BE2C (cell line): ENCODE measurements around the gene WEE1.
"Not testable (repeated sequence)": the region's sequence is repeated elsewhere in the genome, so short reads cannot be mapped to it uniquely, and the experiment has no call there.

ENCODE experiments used
- DNase-seq: peaks from one replicate; pipeline ENCODE4 v3.0.0-alpha.2; 2020
- H3K27me3 ChIP-seq: fragments of 250-450 bp; sonication (Bioruptor Pico); 2 replicates; pipeline ENCODE4 v1.5.1; 2020; ENCODE audit warnings: mild to moderate bottlenecking
- H3K36me3 ChIP-seq: fragments of 250-450 bp; sonication (Bioruptor Pico); 2 replicates; pipeline ENCODE4 v1.5.1; 2020; ENCODE audit warnings: mild to moderate bottlenecking
- H3K4me1 ChIP-seq: fragments of 250-450 bp; sonication (Bioruptor Pico); 2 replicates; pipeline ENCODE4 v1.5.1; 2020
- H3K4me3 ChIP-seq: 2 replicates; pipeline ENCODE4 v1.5.1; 2011; ENCODE audit warnings: low read depth, low read length
- H3K9me3 ChIP-seq: fragments of 250-450 bp; sonication (Bioruptor Pico); 2 replicates; pipeline ENCODE4 v1.5.1; 2020
- CTCF ChIP-seq: IDR thresholded peaks from 2 replicates; pipeline ENCODE4 v1.5.1; 2012; ENCODE audit warnings: mild to moderate bottlenecking, low read depth, low read length

WEE1 gene

GRCh38 chr11:9619971-9620370 lies 46.5 kb downstream of the WEE1 start:
- Histone ChIP-seq H3K36me3 (no peaks in the 10 kb centered on the region), H3K27me3 (no peaks in the 10 kb centered on the region), H3K9me3 (no peaks in the 10 kb centered on the region), H3K4me3 (no peak overlapping the region), H3K4me1 (no peaks in the 10 kb centered on the region)
- no peak for TF ChIP-seq CTCF
- no peak for DNase-seq

GRCh38 chr11:9622353-9622752 lies 48.9 kb downstream of the WEE1 start:
- H3K27me3 ChIP-seq, DNase-seq, H3K36me3 ChIP-seq, H3K4me1 ChIP-seq, H3K9me3 ChIP-seq, H3K4me3 ChIP-seq: not testable (repeated sequence)

- not testable (repeated sequence) for H3K36me3 ChIP-seq, H3K9me3 ChIP-seq, H3K4me1 ChIP-seq, DNase-seq, H3K4me3 ChIP-seq, H3K27me3 ChIP-seq
Measured at GRCh38 chr11:9623053-9623452, 49.6 kb downstream of the WEE1 start.

- DNase-seq = no peak
- Histone ChIP-seq H3K9me3 (no peaks in the 10 kb centered on the region), H3K27me3 (no peaks in the 10 kb centered on the region), H3K4me1 (no peaks in the 10 kb centered on the region), H3K4me3 (no peak overlapping the region), H3K36me3 (no peaks in the 10 kb centered on the region)
- no peak for TF ChIP-seq CTCF
Measured at GRCh38 chr11:9624448-9624847, 51.0 kb downstream of the WEE1 start.

- Histone ChIP-seq H3K36me3 (no peaks in the 10 kb centered on the region), H3K4me3 (no peak overlapping the region), H3K27me3 (no peaks in the 10 kb centered on the region), H3K9me3 (no peaks in the 10 kb centered on the region), H3K4me1 (no peaks in the 10 kb centered on the region)
- no peak for TF ChIP-seq CTCF
- DNase-seq = no peak
Measured at GRCh38 chr11:9625162-9625561, 51.7 kb downstream of the WEE1 start.

- no peaks in the 10 kb centered on the region for H3K36me3 ChIP-seq
- no peaks in the 10 kb centered on the region for H3K9me3 ChIP-seq
- no peaks in the 10 kb centered on the region for H3K27me3 ChIP-seq
- TF ChIP-seq CTCF = no peak
- H3K4me1 ChIP-seq = no peaks in the 10 kb centered on the region
- no peak overlapping the region for H3K4me3 ChIP-seq
- DNase-seq = no peak
Measured at GRCh38 chr11:9625728-9626127, 52.3 kb downstream of the WEE1 start.

- Histone ChIP-seq H3K27me3 (no peaks in the 10 kb centered on the region), H3K4me1 (no peaks in the 10 kb centered on the region), H3K4me3 (no peak overlapping the region), H3K36me3 (no peaks in the 10 kb centered on the region), H3K9me3 (no peaks in the 10 kb centered on the region)
- DNase-seq = no peak
- no peak for TF ChIP-seq CTCF
Measured at GRCh38 chr11:9626496-9627394, 53.3 kb downstream of the WEE1 start.
